Renal pelvis (tissue), 4 donors: ENCODE measurements around the gene ADGRG4. TPM values are rescaled to one million over a fixed set of nuclear protein-coding genes. Genes with fewer than 3 reads are reported as not detected.

Source experiments
- DNase-seq: peaks from one replicate; pipeline ENCODE4 v3.0.0-alpha.2; 2013
- polyA plus RNA-seq, 3 donors: library from polyadenylated mRNA; unstranded; fragments of 120-200 nt; gene quantifications; one replicate each; pipeline ENCODE4 v1.2.1, GENCODE V29; 2013; ENCODE audit not compliant: insufficient read length in 3 of 3

The ADGRG4 gene
- polyA plus RNA-seq, 3 donors: not detected

DNA sequence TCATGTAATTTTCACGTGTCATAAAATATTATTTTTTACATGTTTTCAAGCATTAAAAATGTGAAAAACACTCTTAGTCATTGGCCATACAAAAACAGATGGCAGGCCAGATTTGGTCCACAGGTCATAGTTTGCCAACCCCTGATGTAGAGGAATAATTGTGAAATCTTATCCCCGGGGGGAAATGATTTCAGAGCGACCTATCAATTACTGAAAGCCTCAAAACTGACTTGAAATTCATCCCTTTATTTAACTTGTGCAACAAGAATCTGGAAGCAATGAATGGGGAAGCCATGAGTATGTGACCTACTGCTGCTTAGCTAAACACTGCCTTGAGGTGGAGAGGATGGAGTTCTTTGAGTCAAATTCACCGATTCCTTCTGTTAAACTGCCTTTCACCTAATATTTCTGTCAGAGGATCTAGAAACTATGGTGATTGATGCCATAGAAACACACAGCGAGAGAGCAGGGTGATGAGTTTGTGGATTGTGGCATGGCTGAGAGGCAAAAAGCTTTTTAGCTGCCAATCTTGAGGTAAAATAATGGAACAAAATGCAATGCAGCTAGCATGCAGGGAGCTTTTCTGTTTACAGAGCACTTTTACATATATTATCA is 156.6 kb downstream of the ADGRG4 start:
- DNase-seq: no peak

DNA sequence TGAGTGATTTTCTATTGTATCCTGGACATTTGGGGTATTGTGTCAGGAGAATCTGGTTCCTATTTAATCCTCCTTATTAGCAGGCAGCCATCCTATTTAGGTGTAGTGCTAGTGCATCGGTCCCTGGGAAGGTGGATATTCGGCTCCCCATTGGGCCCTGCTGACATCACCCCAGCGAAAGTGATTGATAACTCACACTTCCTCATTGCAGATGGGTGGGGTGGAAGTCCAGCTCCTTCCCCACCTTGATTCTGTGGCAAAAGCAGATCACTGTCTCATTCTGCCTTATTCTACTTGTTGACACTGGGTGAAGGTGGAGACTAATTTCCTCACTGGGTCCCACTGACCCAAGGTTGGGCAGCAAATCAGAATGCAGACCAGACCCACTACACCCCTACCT is 163.8 kb downstream of the ADGRG4 start:
- DNase-seq: no peak

Other genes with a start within 250 kb of the ADGRG4 start
- gene FHL1, start 153.4 kb upstream of the ADGRG4 start, polyA plus RNA-seq: 10 to 100 TPM; 45.1 to 60.1 (median 55.0) TPM
- 10 to 100 TPM; 14.2 to 16.7 (median 15.8) TPM for gene MAP7D3, start 49.6 kb upstream of the ADGRG4 start, polyA plus RNA-seq
- gene BRS3, start 187.0 kb downstream of the ADGRG4 start, polyA plus RNA-seq: under 1 TPM; 0.06 to 0.10 (median 0.07) TPM
- gene HTATSF1, start 196.6 kb downstream of the ADGRG4 start, polyA plus RNA-seq: 100 to 1,000 TPM in 2 of 3 donors, 10 to 100 TPM in 1; 95.2 to 116 (median 104) TPM
- 1 to 10 TPM; 6.3 to 9.7 (median 8.4) TPM for gene VGLL1, start 231.3 kb downstream of the ADGRG4 start, polyA plus RNA-seq